Mesothelial cell of epicardium (in vitro differentiated cells): ENCODE data around the gene CPNE6. TPM values are rescaled to one million over a fixed set of nuclear protein-coding genes. Genes with fewer than 3 reads are reported as not detected.
A peak's percentile ranks its signal among the peaks of the same experiment; 100 is the strongest.

Source experiments
- DNase-seq, 2 experiments: peaks; one replicate each; pipeline ENCODE4 v3.0.0; 2021; ENCODE audit warnings: low spot score in 2 of 2; ENCODE audit not compliant: unreplicated experiment in 2 of 2
- H3K27ac Mint-ChIP-seq: 2 replicates; pipeline ENCODE4 v1.8.0; 2021; ENCODE audit warnings: mixed read lengths
- H3K27me3 Mint-ChIP-seq: 2 replicates; pipeline ENCODE4 v1.8.0; 2021; ENCODE audit warnings: low read depth, mixed read lengths
- H3K36me3 Mint-ChIP-seq: 2 replicates; pipeline ENCODE4 v1.8.0; 2021; ENCODE audit warnings: mixed read lengths
- H3K4me1 Mint-ChIP-seq: 2 replicates; pipeline ENCODE4 v1.8.0; 2021; ENCODE audit warnings: mixed read lengths
- H3K4me3 Mint-ChIP-seq: 2 replicates; pipeline ENCODE4 v1.8.0; 2021; ENCODE audit warnings: mild to moderate bottlenecking, moderate library complexity, mixed read lengths
- H3K9me3 Mint-ChIP-seq: 2 replicates; pipeline ENCODE4 v1.8.0; 2021; ENCODE audit warnings: mixed read lengths
- CTCF ChIP-seq: fragments of 200-600 bp; sonication (generic); IDR thresholded peaks from one replicate; pipeline ENCODE4 v1.5.0; 2021; ENCODE audit warnings: antibody characterized with exemption; ENCODE audit not compliant: unreplicated experiment
- total RNA-seq: library from RNA; stranded (reverse); gene quantifications from 3 replicates; pipeline ENCODE4 v1.2.1, GENCODE V29; 2021

Gene CPNE6
- total RNA-seq, 1 donor from 2014 or later, result not detected

- no peak for TF ChIP-seq CTCF
- H3K36me3 Mint-ChIP-seq, result no peaks in the 10 kb centered on the region
- H3K4me1 Mint-ChIP-seq, result peaks cover 11% of the 10 kb centered on the region
- H3K27ac Mint-ChIP-seq, result no peak overlapping the region
- peaks cover 40% of the 10 kb centered on the region for H3K27me3 Mint-ChIP-seq
- H3K9me3 Mint-ChIP-seq, result no peaks in the 10 kb centered on the region
- DNase-seq, result no peak
- H3K4me3 Mint-ChIP-seq, result no peak overlapping the region
Measured at GRCh38 chr14:24055971-24056799, 15.2 kb upstream of the CPNE6 start.

- TF ChIP-seq CTCF, result no peak
- no peak for DNase-seq
- Mint-ChIP-seq H3K36me3 (no peaks in the 10 kb centered on the region), H3K27me3 (peaks cover 37% of the 10 kb centered on the region), H3K9me3 (no peaks in the 10 kb centered on the region), H3K27ac (no peak overlapping the region), H3K4me3 (no peak overlapping the region), H3K4me1 (peaks cover 7% of the 10 kb centered on the region)
Measured at GRCh38 chr14:24056800-24057184, 14.6 kb upstream of the CPNE6 start.

DNA sequence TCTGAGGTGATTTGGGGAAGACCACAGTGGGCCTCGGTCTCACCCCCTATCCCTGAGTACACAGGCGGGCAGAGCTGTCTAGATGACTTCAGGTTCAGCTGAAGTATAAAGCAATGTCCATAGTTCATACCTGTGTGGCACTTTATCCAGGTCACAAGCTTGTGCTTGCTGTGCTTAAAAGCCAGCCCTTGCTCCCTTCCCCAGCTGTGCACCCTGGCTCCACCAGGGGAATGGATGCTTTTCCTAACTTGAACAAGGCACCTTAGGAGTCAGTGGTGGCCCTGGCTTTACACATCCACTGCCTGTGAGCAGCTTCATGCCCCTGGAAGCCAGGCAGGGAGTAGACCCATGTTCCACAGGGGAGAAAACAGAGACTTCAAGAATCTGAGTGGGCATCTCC lies 14.1 kb upstream of the CPNE6 start:
- Mint-ChIP-seq H3K4me1 (peaks cover 7% of the 10 kb centered on the region), H3K27ac (no peak overlapping the region), H3K4me3 (no peak overlapping the region), H3K27me3 (peaks cover 37% of the 10 kb centered on the region), H3K36me3 (no peaks in the 10 kb centered on the region), H3K9me3 (no peaks in the 10 kb centered on the region)
- TF ChIP-seq CTCF, result no peak
- DNase-seq, result no peak

- DNase-seq, result no peak
- Mint-ChIP-seq H3K36me3 (no peaks in the 10 kb centered on the region), H3K27me3 (peaks cover 33% of the 10 kb centered on the region), H3K4me3 (no peak overlapping the region), H3K4me1 (peaks cover 3% of the 10 kb centered on the region), H3K27ac (no peak overlapping the region), H3K9me3 (no peaks in the 10 kb centered on the region)
- TF ChIP-seq CTCF, result no peak
Measured at GRCh38 chr14:24057867-24058259, 13.5 kb upstream of the CPNE6 start.

- H3K4me1 Mint-ChIP-seq, result no peaks in the 10 kb centered on the region
- no peaks in the 10 kb centered on the region for H3K36me3 Mint-ChIP-seq
- no peaks in the 10 kb centered on the region for H3K9me3 Mint-ChIP-seq
- no peak overlapping the region for H3K4me3 Mint-ChIP-seq
- DNase-seq, result no peak
- peaks cover 27% of the 10 kb centered on the region for H3K27me3 Mint-ChIP-seq
- TF ChIP-seq CTCF, result peak; percentile 21
- H3K27ac Mint-ChIP-seq, result no peak overlapping the region
Measured at GRCh38 chr14:24058260-24058950, 13.0 kb upstream of the CPNE6 start.
